K562 treated with DMSO at 1 percent for 4 hours (cell line): Measurements from ENCODE around the gene C21orf91. TPM values are rescaled to one million over a fixed set of nuclear protein-coding genes. Genes with fewer than 3 reads are reported as not detected.

Source experiments
- total RNA-seq: library from RNA; unstranded; fragments of 300-600 nt; gene quantifications from 2 replicates; pipeline ENCODE4 v1.2.3, GENCODE V29; 2022; ENCODE audit not compliant: insufficient read depth

The C21orf91 gene
- 4.8 and 8.8 TPM in 2 replicates for total RNA-seq

DNA sequence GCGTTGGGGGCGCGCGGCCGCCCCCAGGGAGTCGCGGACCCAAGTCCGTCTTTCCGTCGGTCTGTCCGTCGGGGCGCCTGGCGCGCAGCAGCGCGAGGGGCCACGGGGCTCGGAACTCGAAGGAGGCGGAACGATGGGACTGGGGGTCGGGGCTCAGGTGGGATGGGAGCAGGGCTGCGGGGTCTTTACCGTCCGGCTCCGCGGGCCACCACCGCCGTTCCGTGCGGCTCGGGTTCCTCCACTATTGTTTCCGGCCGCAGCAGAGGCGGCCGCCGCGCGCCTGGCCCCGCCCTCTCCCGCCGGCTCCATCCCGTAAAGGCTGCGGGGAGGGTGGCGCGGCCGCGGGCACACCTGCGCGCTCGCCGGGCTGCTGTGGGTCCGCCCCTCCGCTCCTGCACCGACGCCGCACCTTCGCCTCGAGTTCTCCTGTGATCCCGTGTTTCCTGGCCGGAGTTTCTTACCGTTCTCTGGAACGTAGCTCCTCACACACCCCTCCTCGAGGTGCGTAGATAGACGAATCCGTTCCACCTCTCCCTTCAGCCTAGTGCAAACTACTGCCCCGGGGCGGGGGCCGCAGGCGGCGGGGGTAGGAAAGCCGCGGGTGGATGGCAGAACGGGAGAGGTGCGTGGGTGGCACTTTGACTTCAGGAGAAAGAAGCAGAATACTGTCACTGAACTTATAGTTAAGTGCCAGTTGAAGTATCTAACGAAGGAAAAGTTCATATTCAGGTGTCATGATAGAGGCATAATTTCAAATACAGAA, at the start of gene C21orf91:
TSS of gene C21orf91 (minus strand) at position 243 of the 763 bp plus-strand sequence. CDS start 1,038 bp downstream, outside the sequence.

Other genes with a start within 250 kb of the C21orf91 start
- 12.5 and 20.2 TPM in 2 replicates for gene BTG3, start 206.5 kb downstream of the C21orf91 start, total RNA-seq